Measurements from ENCODE around the gene ARF1.

GRCh38 chr1:228131766-228132165 lies 49.3 kb downstream of the ARF1 start:
- TF ChIP-seq RAD21 (IDR thresholded peaks at IDR 0.05; ENCODE audit: low read depth) (no peak), TAF1 (IDR thresholded peaks at IDR 0.05; ENCODE audit: low read depth) (no peak), CEBPB (IDR thresholded peaks at IDR 0.05) (no peak), MAX (IDR thresholded peaks at IDR 0.05) (no peak), YY1 (IDR thresholded peaks at IDR 0.05; ENCODE audit: low read depth) (no peak)

Measured in Ishikawa (cell line).